ENCODE measurements around the gene PPP2R2C. TPM values are rescaled to one million over a fixed set of nuclear protein-coding genes. Genes with fewer than 3 reads are reported as not detected.

The PPP2R2C gene
- total RNA-seq, 1 experiment from 2014 or later: 32.9 TPM

DNA sequence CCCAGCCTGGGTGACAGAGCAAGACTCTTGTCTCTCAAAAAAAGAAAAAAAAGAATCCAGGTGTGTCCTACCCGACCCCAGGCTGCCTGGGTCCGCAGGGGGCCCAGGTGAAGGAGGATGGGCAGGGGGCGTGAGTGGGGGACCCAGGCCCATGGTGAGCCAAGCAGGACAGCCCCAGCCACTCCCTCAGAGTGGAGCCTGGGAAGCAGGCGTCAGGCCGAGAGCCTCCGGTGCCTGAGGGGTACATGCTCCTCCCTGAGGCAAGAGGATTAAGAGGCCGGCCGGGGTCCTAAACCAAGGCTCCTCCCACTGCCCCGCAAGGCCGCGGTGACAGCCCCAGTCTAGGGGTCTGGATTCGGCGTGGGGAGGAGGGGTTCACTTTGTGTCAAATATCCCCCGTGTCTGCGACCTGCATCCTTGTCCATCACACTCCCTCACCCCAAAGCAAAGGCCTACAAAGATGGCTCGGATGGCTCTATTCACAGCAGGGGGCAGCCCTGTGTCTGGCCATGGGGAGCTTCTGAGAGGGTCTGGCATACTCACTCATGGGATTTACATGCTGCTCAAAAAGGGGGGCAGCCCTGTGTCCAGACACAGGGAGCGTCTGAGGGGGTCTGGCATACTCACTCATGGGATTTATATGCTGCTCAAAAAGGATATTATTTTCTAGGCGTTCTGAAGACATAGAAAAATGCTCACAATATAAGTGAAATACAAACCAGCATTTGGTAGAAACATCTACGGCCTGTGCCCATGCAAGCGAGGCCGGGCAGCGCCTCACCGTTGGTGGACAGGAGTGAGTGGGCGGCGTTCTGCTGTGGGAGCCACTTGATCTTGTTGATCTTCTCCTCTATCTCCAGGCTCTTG is 94.6 kb downstream of the PPP2R2C start:
- Histone ChIP-seq H3K4me1 (ENCODE audit: control insufficient read depth in 1 of 2, insufficient read depth in 2 of 2, low read length in 2 of 2) (no peaks in the 10 kb centered on the region), H2AFZ (ENCODE audit: low read depth, low read length, poor library complexity, severe bottlenecking) (no peak overlapping the region), H3K9me3 (ENCODE audit: control insufficient read depth in 1 of 2, insufficient read depth in 1 of 2, low read depth in 1 of 2, low read length in 2 of 2) (no peaks in the 10 kb centered on the region), H3K36me3 (ENCODE audit: control insufficient read depth in 1 of 2, insufficient read depth in 2 of 2, low read length in 2 of 2) (peaks cover 0 to 5% of the 10 kb centered on the region in 2 experiments; a peak in 1 of 4 replicates), H4K20me1 (ENCODE audit: insufficient read depth) (no peaks in the 10 kb centered on the region), H3K79me2 (ENCODE audit: insufficient read depth, low read length) (no peaks in the 10 kb centered on the region), H3K4me2 (ENCODE audit: low read length) (no peak overlapping the region), H3K9me2 (ENCODE audit: insufficient read depth) (no peaks in the 10 kb centered on the region), H3K27ac (ENCODE audit: low read depth, low read length) (no peak overlapping the region), H3K27me3 (ENCODE audit: insufficient read depth, low read length) (no peaks in the 10 kb centered on the region), H3K9ac (ENCODE audit: low read length) (no peak overlapping the region), H3K4me3 (replicated peaks in 1 of 2; ENCODE audit: low read depth in 1 of 2, low read length in 2 of 2) (no peak overlapping the region)
- no peak for TF ChIP-seq ELF1 (IDR thresholded peaks at IDR 0.05; ENCODE audit: borderline replicate concordance, low read depth)
- no peak for TF ChIP-seq POLR2A (IDR thresholded peaks at IDR 0.05; ENCODE audit: borderline replicate concordance, extremely low read depth, insufficient read depth, insufficient read length)
- TF ChIP-seq, protein P1, sequence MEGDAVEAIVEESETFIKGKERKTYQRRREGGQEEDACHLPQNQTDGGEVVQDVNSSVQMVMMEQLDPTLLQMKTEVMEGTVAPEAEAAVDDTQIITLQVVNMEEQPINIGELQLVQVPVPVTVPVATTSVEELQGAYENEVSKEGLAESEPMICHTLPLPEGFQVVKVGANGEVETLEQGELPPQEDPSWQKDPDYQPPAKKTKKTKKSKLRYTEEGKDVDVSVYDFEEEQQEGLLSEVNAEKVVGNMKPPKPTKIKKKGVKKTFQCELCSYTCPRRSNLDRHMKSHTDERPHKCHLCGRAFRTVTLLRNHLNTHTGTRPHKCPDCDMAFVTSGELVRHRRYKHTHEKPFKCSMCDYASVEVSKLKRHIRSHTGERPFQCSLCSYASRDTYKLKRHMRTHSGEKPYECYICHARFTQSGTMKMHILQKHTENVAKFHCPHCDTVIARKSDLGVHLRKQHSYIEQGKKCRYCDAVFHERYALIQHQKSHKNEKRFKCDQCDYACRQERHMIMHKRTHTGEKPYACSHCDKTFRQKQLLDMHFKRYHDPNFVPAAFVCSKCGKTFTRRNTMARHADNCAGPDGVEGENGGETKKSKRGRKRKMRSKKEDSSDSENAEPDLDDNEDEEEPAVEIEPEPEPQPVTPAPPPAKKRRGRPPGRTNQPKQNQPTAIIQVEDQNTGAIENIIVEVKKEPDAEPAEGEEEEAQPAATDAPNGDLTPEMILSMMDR (IDR thresholded peaks at IDR 0.05 in 2 of 3, conservative IDR thresholded peaks at IDR 0.05 in 1 of 3; ENCODE audit: borderline replicate concordance in 1 of 3, insufficient read depth in 1 of 3, low read depth in 2 of 3, low read length in 2 of 3): no peak
- no peak for TF ChIP-seq SP1 (IDR thresholded peaks at IDR 0.05; ENCODE audit: low read depth)
- no peak for TF ChIP-seq CEBPB (IDR thresholded peaks at IDR 0.05; ENCODE audit: low read depth)
- TF ChIP-seq ZFX (IDR thresholded peaks at IDR 0.05): no peak
- no peak for TF ChIP-seq RAD21 (IDR thresholded peaks at IDR 0.05; ENCODE audit: low read depth)
- no peak for TF ChIP-seq FOSL1 (IDR thresholded peaks at IDR 0.05; ENCODE audit: low read depth)
- no peak for TF ChIP-seq TCF7L2 (IDR thresholded peaks at IDR 0.05; ENCODE audit: borderline replicate concordance, extremely low read depth, insufficient read depth, insufficient read length)
- no peak for TF ChIP-seq SIN3A (IDR thresholded peaks at IDR 0.05; ENCODE audit: low read depth)
- TF ChIP-seq, protein P2, sequence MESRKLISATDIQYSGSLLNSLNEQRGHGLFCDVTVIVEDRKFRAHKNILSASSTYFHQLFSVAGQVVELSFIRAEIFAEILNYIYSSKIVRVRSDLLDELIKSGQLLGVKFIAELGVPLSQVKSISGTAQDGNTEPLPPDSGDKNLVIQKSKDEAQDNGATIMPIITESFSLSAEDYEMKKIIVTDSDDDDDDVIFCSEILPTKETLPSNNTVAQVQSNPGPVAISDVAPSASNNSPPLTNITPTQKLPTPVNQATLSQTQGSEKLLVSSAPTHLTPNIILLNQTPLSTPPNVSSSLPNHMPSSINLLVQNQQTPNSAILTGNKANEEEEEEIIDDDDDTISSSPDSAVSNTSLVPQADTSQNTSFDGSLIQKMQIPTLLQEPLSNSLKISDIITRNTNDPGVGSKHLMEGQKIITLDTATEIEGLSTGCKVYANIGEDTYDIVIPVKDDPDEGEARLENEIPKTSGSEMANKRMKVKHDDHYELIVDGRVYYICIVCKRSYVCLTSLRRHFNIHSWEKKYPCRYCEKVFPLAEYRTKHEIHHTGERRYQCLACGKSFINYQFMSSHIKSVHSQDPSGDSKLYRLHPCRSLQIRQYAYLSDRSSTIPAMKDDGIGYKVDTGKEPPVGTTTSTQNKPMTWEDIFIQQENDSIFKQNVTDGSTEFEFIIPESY (IDR thresholded peaks at IDR 0.05; ENCODE audit: extremely low read depth, insufficient replicate concordance, low read length): no peak
- TF ChIP-seq EGR1 (IDR thresholded peaks at IDR 0.05; ENCODE audit: low read depth): no peak
- TF ChIP-seq, protein P3, sequence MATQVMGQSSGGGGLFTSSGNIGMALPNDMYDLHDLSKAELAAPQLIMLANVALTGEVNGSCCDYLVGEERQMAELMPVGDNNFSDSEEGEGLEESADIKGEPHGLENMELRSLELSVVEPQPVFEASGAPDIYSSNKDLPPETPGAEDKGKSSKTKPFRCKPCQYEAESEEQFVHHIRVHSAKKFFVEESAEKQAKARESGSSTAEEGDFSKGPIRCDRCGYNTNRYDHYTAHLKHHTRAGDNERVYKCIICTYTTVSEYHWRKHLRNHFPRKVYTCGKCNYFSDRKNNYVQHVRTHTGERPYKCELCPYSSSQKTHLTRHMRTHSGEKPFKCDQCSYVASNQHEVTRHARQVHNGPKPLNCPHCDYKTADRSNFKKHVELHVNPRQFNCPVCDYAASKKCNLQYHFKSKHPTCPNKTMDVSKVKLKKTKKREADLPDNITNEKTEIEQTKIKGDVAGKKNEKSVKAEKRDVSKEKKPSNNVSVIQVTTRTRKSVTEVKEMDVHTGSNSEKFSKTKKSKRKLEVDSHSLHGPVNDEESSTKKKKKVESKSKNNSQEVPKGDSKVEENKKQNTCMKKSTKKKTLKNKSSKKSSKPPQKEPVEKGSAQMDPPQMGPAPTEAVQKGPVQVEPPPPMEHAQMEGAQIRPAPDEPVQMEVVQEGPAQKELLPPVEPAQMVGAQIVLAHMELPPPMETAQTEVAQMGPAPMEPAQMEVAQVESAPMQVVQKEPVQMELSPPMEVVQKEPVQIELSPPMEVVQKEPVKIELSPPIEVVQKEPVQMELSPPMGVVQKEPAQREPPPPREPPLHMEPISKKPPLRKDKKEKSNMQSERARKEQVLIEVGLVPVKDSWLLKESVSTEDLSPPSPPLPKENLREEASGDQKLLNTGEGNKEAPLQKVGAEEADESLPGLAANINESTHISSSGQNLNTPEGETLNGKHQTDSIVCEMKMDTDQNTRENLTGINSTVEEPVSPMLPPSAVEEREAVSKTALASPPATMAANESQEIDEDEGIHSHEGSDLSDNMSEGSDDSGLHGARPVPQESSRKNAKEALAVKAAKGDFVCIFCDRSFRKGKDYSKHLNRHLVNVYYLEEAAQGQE (IDR thresholded peaks at IDR 0.05; ENCODE audit: low read depth): no peak
- TF ChIP-seq, protein P4, sequence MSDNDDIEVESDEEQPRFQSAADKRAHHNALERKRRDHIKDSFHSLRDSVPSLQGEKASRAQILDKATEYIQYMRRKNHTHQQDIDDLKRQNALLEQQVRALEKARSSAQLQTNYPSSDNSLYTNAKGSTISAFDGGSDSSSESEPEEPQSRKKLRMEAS (IDR thresholded peaks at IDR 0.05): no peak
- no peak for TF ChIP-seq EZH2phosphoT487 (IDR thresholded peaks at IDR 0.05; ENCODE audit: borderline replicate concordance)
- TF ChIP-seq EZH2 (IDR thresholded peaks at IDR 0.05): no peak
- TF ChIP-seq YY1 (IDR thresholded peaks at IDR 0.05; ENCODE audit: extremely low read depth, insufficient replicate concordance, low read depth, low read length): no peak
- ATAC-seq (no peak), DNase-seq (ENCODE audit: low read depth, low spot score) (no peak)
- ChIA-PET RAD21 (ENCODE audit: low non-redundant PET in 1 of 2, low total read pairs in 2 of 2, uncharacterized antibody in 2 of 2, unreplicated experiment in 2 of 2) (no interaction called here), CTCF (interaction anchor here (1.1 kb wide), 1 partner anchor 50 kb away, joined by 3 read pairs; no protein-coding TSS in a partner anchor), POLR2A (no interaction called here)
- intact Hi-C loops (cut with micrococcal nuclease): no loop called here
- no TSS peak for BruUV-seq (replicated peaks)

All from HCT116 (cell line).